HG03565 (cell line): ENCODE measurements around the gene PLEKHJ1.
A peak's percentile ranks its signal among the peaks of the same experiment; 100 is the strongest.
"Not testable (repeated sequence)": the region's sequence is repeated elsewhere in the genome, so short reads cannot be mapped to it uniquely, and the experiment has no call there.

Source experiments
- ATAC-seq: cut with Tn5 transposase; IDR thresholded peaks from one replicate; pipeline ENCODE4 v1.9.1; 2021; ENCODE audit warnings: mild to moderate bottlenecking, moderate library complexity; ENCODE audit not compliant: unreplicated experiment

The PLEKHJ1 gene

DNA sequence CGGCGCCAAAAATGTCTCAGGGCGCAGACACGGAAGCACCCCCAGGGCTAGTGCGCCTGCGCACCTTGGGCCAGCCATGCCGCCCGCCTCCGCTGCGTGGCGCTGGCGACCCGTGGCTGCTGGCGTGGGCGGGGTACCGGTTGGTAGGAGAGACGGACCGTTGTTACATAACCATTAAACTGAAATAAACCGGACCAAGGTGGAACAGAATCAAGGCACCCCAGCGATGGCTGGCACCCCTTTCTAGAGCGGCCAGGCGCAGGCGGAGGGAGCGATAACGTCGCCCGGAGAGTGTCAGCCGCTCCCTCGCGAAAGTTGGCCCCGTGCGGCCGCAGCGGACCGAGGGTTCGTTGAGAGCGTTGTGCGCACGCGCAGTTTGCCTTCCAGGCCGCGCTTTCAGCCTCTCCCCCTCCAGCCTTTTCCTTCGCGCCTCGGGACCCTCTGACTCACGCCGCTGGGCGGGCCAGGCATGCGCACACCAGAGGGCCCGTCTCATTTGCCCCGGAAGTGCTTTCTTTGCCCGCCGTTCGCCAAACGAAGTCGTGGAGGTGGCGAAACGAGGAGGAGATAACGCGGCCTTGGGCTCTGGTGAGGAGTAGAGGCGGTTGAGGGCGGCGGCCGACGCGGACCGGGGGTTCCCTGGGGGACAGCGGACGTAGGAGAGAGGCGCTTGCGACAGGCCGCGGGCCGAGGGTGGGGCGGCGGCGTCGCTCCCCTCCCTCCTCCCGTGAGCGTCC, at the start of gene PLEKHJ1, which contains the start of gene SF3A2:
PLEKHJ1 (minus strand) TSS at position 16 of the 737 bp plus-strand sequence. CDS start 81 bp downstream, outside the sequence.
SF3A2 (plus strand) TSS at position 511 of the 737 bp plus-strand sequence. CDS start 6,595 bp downstream, outside the sequence.
- peak; percentile 65 for ATAC-seq

GRCh38 chr19:2283835-2284507, 47.8 kb upstream of the PLEKHJ1 start:
- no peak for ATAC-seq

DNA sequence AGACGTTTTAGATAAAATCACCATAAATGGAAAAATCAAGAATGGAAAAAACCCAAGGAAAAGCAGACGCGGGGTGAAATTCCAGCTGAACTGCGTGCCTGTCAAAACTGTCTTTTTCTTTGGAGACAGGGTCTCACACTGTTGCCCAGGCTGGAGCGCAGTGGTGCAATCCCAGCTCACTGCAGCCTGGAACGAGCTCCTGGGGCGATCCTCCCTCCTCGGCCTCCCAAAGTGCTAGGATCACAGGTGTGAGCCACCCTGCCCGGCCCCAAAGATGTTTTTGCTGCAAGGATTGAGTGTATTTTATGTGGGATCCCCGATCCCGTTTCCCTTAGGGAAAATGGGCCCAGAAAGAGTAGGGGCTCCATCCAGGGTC, 46.7 kb upstream of the PLEKHJ1 start:
- no peak for ATAC-seq

GRCh38 chr19:2282062-2282861, 46.1 kb upstream of the PLEKHJ1 start, which contains the start of gene PEAK3:
TSS of gene PEAK3 (minus strand) at chr19:2282175. CDS start at chr19:2280931, 1,244 bp downstream.
- no peak for ATAC-seq

GRCh38 chr19:2281265-2282061, 45.3 kb upstream of the PLEKHJ1 start:
- not testable (repeated sequence) for ATAC-seq

GRCh38 chr19:2280633-2281264, 44.6 kb upstream of the PLEKHJ1 start:
- no peak for ATAC-seq

DNA sequence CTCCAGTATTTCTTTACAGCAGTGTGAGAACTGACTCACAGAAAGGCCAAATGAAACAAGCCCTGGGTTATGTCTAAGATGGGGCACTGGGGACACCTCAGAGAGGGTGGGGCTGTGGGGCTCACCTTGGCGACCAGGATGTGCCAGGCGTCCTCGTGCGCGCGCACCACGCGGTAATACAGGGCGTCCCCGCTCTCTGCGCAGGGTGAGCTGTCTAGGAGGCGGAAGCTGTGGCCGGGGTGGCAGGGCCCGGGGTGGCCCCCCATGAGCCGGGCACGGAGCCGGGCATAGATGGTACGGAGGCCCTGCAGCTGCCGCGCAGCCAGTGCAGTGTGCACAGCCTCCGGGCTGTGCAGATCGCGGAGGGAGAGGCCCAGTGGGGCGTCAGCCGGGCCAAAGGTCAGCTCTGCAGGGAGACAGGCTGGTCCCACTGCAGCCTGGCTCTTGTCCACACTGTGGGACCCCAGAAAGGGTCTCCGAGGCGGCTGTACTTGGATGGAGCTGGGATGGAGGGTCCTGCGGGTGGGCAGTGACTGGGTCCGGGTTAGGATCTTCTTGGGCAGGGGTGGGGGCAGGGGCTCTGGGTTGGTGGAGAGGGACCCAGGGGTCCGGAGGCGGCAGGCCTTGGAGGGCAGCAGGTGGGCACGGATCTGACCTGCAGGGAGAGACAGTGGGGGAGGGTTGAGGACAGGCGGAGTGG, 42.5 kb upstream of the PLEKHJ1 start:
- ATAC-seq, result no peak

GRCh38 chr19:2277138-2277537, 41.0 kb upstream of the PLEKHJ1 start:
- no peak for ATAC-seq

- no peak for ATAC-seq
Observed at GRCh38 chr19:2276429-2276986, 40.4 kb upstream of the PLEKHJ1 start.

- ATAC-seq, result no peak
Observed at GRCh38 chr19:2275588-2276428, 39.7 kb upstream of the PLEKHJ1 start.

DNA sequence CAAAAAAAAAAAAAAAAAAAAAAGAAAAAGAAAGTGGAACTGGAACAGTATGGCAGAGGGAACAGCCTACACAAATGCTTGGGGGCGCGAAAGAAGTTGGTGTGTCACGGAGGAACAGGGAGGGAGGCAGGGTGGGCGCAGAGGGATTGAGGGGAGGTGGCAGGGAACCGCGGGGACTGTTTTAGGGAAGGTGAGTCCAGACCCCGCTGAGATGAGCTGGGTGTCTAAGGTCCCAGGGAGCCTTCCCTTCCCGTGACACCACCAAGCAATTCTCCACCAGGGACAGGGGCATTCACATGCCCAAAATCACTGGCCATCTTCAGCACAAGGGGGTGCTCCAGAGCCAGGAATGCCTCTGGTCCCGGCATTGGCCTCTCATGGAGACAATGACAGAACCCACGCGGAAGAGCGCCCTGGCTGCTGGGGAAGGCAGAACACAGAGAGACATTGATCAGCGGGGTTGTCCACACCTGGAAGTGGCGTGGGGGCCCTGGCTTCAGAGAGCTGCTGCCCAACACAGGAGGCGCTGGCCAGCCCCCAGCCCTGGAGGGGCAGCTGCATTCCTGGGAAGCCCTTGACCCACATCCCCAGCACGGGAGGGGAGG, 38.9 kb upstream of the PLEKHJ1 start:
- no peak for ATAC-seq

GRCh38 chr19:2274185-2274711, 38.1 kb upstream of the PLEKHJ1 start:
- no peak for ATAC-seq

DNA sequence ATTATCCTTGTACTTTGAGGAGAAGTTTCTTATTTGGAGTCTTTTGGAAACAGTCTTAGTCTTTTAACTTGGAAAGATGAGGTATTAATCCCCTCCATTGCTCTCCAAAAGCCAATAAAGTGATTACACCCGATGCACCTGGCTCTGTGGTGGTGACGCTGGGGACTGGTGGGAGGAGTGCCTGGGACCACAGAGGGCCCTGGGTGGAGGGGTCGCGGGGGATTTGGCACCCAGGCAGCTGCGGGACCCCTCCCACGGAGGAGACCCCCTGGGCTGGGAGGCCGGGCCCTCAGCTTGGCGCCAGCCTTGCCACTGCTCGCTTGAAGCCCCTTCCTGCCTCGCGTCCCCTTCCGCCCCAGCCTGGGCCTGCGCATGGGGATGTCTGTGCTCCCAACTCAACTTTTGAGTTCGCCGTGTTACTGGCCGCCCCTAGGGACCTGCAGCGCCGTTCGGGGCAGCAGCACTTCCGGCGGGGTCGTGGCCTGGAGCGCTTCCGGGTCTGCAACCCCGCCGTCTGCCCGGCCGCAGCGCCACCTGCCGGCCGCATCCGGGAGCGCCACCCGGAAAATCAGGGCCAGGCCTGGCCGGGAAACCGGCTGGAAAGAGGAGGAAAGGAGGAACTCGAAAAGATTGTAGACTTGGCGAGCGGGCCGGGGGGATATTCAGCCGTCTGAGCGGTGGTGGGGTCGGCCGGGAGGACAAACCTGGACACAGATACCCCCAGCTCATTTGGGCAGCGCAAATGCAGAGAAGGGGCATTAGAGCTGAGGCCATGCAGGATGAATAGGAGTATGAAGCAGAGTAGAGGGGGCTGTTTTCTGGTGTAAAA, 37.4 kb upstream of the PLEKHJ1 start:
- ATAC-seq, result no peak

- no peak for ATAC-seq
Observed at GRCh38 chr19:2271234-2272103, 35.3 kb upstream of the PLEKHJ1 start.

DNA sequence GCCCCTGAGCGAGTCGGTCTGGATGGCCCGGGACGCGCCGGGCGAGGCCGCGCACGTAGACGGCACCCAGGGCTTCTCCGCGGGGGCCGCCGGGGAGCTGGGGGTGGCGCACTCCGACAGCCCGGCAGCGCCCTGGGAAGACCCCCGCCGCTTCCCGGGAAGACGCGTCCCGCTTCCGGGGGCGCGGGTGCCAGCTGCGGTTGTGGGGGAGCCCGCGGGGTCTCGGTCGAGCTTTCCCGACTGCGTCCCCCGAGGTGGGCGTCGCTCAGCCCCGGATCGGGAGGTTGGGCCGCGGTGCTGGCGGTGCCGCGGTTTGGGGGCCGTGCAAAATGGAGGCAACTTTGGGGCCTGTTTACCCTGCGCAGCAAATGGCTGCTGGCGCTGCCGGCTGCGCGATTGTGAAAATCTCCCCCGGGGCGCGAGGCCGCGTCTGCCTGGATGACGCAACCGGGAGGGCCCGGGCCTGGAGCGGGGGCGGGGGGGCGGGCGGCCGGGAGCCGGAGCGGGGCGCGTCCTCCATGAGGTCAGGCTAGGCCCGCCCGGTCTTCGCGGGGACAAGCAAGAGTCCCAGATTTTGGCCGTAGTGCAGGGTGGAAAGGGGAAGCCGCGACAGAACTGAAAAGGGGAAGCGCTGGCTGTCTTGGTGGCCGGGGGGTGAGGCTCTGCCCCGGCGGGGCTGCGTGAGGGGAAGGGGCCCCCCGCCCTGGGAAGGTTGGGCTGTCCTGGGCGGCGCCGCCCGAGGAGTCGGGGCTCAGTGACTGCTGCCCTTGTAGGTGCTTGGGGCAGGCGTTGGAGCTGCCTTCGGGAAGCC, 34.5 kb upstream of the PLEKHJ1 start:
- ATAC-seq, result no peak
